CD4-positive, alpha-beta T cell treated with Interleukin-10 for 1 hour (primary cell): ENCODE measurements around the gene IFI27.
A peak's percentile ranks its signal among the peaks of the same experiment; 100 is the strongest.
"Not testable (repeated sequence)": the region's sequence is repeated elsewhere in the genome, so short reads cannot be mapped to it uniquely, and the experiment has no call there.

Experiments used
- DNase-seq: peaks from one replicate; pipeline ENCODE4 v3.0.0-alpha.2; 2020

Gene IFI27

DNA sequence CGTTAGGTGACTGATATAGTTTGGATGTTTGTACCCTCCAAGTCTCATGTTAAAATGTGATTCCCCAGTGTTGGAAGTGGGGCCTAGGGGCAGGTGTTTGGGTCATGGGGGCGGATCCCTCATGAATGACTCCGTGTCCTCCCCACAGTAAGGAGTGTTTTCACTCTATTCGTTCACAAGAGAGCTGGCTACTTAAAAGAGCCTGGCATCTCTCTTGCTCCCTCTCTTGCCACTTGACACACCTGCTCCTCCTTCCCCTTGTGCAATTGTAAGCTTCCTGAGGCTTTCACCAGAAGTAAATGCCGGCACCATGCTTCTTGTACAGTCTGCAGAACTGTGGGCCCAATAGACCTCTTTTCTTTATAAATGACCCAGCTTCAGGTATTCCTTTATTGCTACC lies 16.3 kb downstream of the IFI27 start:
- no peak for DNase-seq

DNA sequence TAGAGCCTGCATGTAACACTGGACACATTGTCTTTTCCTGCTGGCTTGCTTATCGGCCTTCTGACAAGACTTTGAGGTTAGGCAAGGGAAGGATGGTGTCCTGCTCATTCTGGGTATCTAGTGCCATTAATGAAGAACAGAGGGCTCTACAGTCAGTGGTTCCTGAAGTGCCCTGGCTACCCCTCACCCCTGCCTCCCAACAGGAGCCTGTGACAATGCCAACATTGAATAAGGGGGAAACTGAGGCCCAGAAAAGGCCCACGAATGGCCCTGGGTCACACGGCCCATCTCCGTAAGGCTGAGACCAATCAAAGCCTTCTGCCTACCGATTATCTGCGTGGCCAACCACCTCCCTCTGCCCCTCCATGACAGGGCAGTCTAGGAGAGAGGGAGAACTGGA lies 16.8 kb downstream of the IFI27 start:
- DNase-seq = no peak

DNA sequence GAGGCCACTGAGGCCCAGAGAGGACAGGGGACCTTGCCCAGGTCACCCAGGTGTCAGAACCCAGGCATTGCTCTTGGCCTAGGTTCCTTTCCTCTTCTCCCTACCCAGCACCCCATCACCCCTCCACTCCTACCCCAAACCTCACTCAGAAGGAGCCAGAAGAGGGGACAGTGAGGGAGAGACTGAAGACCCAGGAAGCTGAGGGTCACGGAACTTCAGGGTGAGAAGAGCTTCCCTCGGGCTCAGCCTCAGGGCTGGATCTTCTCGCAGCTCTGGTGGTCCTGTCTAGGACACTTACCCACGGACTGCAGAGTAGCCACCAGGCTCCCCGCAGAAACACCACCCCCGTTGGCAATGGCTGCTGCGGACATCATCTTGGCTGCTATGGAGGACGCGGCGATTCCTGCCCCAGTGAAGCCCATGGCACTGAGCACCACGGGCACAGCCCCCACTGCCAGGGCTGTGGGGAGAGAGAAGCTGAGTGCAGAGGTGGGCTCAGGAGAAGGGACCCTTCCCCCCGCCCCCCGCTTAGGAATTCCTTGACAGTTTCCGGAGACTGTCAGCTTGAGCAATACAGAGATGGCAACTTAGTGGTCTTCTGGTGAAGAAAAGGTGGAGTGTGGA lies 17.8 kb downstream of the IFI27 start:
- DNase-seq = no peak

DNA sequence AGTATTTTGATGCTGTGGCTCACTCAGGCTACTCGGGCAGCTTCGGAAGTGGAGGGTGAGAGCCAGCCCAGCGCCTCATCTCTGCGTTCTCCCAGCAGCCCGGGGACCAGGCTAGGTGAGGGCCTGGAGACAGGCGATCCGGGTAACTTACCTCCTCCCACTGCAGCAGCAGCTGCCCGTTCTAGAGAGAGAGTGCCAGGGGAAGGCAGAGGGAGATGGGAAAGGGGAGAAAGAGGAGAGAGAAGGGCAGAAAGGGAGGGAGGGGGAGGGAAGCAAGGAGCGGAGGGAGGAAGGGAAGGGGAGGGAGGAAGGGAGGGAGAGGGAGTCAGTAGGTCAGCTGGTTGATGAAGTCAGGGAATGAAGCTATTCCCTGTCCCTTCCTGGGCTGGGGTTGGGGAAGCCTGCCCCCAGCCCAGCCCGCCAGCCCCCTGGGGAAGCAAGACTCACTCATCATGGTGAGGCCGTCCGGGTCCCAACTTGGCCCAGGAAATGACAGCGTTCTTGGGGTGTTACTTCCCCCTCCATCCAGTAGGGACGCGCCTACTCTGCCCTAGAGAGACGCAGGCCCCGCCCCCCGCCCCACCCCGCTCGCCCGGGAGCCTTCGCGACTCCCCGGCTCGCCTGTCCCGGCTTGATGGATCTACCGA lies 18.7 kb downstream of the IFI27 start, which contains the start of gene IFI27L2:
Gene IFI27L2 (minus strand): TSS at position 494 of the 647 bp plus-strand sequence. CDS start 40 bp downstream, at position 454.
- peak; percentile 79 for DNase-seq

DNA sequence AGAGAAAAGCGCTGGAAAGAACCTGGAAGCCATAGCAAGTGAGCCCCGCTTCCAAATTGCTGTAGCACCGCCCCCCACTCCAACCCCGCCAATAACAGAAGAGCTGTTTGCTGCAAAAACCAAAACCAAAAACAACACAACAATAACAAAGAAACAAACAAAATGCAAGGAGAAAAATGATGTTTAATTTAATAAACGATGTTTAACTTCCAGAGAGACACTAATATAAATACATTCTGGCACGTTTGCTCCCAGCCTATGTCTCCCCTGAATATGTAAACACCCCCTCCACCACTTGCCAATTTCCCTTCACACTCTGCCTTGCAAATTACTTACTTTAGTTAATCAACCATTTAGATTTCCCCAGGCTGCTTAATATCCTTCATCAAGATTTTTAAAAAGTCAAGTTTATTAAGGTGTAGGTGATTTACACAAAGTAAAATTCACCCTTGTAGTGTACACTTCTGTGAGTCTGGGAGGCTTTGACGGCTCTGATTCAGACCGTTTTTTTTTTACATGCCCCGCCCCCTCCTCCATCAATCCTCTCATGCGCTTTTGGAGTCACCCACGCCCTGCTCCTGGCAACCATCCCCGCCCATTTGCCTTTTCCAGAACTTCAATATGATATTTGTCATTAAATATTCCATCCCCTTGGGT lies 19.4 kb downstream of the IFI27 start:
- peak; percentile 36 for DNase-seq

DNA sequence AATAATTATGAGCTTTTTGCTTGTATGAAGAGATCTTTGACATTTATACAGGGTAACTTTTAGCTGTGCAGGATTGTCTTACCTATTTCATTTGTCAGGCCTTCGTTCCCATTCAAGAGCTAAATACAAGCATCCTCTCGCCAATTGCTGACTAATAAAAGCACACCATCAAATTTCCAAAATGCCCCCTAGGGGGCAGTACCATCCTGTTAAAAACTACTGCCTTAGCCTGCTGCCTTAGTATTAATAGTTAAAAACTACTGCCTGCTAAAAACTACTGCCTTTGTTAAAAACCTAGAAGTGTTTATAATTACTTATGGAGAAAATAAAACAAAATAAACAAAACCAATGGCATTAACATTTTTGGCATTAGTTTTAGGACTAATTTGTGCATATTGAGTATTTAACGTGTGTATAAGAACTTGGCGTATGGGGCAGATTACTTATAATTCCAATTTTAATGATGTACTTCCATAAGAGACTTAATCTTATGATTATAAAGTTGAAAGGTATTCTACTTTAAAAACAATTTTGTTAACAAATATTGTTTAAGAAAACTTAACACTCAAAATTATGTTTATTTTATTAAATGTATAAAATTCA lies 21.9 kb downstream of the IFI27 start:
- DNase-seq = peak; percentile 84

DNA sequence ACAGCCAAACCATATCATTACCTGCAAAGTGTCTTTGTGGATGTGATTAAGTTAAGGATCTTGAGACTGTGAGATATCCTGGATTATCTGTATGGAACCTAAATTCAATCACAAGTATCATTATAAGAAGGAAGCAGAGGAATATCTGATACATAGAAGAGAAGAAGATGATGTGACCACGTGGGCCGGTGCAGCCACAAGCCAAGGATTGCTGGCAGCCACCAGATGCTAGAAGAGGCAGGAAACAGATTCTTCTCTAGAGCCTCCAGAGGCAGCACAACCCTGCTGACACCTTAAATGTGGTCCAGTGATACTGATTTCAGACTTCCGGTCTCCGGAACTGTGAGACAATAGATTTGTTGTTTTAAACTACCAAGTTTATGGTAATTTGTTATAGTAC lies 24.9 kb downstream of the IFI27 start:
- DNase-seq = no peak

DNA sequence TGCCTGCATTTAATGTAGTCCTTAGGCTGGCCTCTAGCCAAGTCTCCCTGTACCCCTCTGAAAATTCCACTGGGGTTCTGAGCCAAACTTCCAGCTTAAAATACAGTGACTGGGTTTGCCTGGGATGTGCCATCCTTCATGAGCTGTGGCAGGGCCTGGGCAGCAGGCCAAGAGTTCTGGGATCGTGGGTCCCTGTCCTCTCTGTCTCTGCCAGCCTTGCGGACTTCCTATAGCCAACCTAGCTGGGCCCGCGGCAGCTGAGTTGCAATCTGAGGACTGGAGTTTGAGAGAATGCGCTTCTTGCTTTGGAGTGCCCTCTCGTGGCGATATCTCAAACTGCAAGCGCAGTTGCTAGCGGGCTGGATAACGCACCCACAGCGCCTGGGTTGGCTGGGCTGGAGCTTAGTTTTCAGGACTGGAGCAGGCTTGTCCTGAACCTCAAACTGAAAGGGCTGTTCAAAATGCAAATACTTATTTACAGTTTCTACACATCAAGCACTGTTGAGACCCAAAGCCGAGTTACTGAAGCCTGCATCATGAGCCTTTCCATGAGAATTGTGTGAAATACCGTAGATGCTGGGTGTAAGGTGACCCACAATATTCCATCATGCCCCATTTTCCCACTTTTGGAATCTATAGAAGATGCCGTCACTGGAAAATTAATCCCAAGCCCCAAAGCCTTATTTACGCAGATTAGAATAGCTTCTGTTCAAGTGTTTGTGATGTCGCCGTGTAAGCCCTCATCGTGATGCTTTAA lies 26.2 kb downstream of the IFI27 start:
- DNase-seq = peak; percentile 87

DNA sequence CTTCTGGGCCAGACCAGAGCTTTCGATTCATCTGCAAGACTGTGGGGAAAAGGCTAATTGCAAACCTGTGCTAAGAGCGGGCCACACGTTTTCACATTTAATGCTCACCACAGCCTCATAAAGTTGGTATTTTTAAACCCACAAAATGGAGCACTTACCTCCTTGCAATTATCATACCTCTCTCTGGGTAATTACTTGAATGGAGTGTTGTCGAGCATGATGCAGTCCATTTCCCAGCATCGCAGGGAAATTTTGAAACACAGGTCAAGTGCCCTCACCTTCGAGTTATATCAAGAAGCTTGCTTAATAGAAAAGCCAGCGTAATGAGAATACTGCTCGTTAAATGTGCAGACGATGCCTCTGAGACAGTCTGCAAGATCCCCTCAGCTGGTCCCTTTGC lies 27.7 kb downstream of the IFI27 start:
- no peak for DNase-seq

DNA sequence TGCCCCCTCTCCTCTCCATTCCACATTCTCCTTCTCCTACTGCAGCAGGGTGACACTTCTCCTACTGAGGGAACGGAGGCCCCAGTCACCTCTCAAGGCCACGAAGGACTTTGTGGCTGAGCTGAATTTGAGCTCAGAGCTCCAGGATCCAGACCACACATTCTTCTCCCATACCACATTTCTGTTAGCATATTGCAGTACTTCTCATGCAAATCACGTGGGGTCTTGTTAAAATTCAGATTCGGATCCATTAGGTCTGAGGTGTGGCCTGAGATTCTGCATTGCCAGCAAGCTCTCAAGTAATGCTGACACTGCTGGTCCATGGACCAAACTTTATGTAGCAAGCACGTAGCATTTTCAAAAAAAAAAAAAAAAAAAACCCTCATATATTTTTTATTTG lies 28.5 kb downstream of the IFI27 start:
- no peak for DNase-seq

DNA sequence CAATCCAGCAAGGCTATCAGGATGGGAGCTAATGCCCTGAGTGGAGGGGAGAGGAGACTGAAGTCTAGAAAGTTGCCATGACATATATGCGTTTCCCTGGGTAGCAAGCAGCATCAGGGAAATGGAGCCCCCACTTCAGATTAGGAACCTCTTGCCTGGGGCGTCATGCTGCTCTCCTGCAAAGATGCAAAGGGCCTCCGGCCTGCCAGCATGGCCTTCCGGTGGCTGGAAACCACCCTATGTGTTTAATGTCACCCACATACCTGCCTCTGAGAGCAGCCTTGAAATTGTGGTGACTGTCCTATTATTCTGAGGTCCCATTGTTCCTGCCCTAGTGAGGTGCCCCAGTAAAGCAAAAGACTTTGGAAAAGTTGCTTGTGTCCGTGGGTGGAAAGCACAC lies 28.9 kb downstream of the IFI27 start:
- DNase-seq = no peak

DNA sequence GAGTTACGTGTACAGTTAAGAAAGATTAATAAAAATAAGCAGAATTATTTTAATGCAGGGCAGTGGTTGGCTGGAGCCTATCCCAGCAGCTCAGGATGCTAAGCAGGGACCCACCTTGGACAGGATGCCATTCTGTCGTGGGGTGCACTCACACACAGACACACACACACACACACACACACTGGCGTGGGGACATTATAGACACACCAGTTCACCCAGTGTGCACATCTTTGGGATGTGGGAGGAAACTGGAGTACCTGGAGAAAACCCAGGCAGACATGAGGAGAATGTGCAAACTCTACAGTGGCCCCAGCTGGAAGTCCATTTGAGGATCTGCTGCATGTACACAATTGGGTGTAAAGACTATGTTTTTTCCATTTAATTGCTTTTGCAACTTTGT lies 31.7 kb downstream of the IFI27 start:
- no peak for DNase-seq

DNA sequence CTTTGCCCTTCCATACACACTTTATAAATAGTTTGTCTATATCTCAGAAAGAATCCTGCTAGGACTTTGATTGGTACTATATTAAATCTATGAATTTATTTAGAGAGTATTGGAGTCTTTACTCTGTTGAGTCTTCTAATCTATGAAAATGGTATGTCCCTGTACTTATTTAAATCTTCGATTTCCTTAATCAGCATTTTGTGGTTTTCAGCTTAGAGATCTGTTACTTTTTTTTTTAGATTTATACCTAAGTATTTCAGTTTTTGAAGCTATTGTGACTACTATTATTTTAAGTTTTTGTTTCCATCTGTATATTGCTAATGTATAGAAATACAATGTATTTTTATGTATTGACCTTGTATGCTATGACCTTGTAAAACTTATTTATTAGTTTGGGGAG lies 32.3 kb downstream of the IFI27 start:
- no peak for DNase-seq

DNA sequence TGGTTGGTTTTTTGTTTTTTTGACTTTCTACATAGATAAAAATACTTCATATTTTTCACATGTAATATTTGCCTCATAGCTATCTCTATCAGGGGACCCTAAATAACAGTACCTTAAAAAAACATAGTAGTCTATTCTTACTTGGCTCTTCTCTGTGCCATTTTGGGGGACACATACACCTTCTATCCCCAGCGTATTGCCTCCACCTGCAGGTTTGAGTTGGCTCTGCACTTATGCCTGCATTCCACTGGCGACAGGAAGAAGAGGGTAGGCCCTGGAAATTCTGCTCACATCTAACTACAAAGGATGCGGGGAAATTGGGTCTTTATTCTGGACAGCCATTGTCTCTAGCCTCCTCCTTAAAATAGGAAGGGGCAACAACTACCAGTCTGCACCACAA lies 32.7 kb downstream of the IFI27 start:
- DNase-seq = no peak

DNA sequence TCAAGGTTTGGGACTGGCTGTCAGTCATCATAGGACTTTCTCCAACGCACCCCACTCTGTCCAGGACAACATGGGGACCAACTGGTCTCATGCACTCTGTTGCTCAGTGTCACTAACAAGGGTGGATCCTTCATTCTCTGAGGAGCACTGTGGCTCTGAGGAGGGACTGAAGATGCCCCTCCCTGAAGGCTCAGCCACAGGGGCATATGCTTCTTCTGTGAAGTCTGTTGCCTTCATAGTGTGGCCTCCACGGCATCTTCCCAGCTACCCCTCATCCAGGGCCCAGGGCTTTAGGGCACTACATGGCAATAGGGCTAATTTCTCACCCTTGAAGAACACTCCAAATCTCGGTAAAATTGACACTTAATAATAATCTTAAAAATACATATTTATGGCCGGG lies 33.2 kb downstream of the IFI27 start:
- DNase-seq = no peak

DNA sequence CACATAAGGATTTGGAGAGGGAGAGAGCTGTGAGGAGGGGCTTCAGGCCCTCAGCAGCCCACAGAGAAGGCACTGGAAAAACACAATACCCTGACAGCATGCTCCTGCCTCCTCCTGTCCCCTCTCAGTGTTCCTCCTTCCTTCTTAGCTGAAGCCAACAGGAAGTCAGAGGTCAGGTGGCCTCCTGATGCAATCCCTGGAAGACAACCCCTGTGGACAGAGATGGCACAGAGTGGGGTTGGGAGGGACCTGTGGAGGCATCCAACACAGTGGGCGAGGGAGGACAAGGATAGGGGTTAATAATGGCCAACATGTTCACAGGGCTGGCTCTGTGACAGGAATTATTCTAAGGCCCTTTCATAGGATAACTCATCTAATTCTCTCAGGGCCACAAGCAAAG lies 34.2 kb downstream of the IFI27 start:
- no peak for DNase-seq

DNA sequence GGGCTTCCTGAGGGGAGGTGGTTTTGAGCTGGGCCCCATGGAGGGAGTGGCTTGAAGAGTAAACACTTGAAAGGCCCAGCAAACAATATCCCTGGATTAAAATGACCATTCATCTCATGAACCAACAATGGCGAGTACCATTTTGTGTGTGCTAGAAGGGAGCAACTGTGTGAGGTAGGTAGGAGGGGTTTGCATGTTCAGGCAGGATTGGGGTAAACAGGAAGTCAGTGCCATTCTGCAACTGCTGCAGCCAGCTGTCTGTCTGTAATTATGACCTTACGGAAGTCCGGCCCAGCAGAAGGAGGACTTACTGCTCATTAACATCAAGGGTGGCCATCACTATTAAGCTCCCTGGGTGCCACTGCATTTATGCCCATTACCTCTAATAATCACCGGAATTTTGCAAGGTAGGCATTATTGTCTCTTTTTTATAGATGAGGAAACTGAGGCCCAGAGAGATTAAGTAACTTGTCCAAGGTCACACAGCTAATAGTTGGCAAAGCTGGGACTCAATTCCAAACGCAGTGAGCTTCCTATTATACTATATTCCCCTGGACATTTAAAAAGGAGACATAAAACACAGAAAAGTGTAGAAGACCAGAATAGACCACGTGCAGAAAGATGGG lies 35.5 kb downstream of the IFI27 start:
- no peak for DNase-seq

DNA sequence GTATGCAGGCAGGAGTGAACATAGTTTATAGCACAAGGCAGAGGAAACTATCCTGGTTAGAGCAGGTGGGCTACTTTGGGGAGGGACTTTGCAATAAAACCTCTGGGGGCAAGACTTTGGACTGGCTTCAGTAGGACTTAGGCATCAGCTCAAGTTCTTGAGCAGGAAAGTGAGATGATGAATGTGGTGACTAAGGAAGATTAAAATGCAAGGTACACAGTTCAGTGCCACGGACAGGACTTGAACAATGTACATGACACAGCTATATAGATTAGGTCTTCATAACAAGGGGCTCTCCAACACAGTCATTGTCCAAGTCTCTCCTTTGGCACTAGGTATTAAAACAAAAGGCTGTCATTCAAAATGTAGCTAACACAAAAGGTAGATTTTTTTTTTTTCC lies 42.1 kb downstream of the IFI27 start:
- no peak for DNase-seq

DNA sequence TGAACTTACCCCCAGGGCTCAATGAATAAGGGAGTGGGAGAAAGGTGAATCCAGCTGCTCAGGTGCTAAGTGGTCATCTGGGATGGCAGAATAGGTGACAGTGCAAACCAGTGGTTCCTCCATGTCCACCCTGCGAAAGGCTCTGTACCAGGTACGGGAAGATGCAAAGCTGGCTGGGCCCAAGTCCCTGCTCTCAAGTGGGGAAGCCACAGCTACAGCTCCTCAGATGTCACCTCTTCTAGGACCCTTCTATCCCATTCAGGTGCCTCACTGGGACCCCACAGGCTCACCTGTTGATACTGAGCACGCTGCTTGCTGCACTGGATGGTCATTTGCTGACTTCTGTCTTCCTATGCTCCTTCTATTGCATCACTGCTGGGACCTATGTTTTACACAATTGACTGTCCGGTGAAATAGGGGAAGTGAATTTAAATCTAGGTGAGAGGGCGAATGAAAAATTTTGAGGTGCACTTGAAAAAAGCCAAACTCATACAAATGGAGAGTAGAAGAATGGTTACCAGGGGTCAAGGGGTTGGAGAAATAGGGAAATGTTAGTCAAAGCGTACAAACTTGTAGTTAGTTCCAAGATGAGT lies 43.3 kb downstream of the IFI27 start:
- DNase-seq = no peak

DNA sequence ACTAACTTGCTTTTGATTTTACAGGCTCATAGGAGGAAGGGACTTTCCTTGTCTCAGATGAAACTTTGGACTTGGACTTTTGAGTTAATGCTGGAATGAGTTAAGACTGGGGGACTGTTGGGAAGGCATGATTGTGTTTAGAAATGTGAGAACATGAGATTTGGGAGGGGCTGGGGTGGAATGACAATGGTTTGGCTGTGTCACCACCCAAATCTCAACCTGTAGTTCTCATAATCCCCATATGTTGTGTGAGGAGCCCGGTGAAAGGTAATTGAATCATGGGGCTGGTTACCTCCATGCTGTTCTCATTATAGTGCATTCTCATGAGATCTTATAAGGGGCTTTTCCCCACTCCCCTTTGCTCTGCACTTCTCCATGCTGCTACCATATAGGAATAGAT lies 45.6 kb downstream of the IFI27 start:
- not testable (repeated sequence) for DNase-seq

DNA sequence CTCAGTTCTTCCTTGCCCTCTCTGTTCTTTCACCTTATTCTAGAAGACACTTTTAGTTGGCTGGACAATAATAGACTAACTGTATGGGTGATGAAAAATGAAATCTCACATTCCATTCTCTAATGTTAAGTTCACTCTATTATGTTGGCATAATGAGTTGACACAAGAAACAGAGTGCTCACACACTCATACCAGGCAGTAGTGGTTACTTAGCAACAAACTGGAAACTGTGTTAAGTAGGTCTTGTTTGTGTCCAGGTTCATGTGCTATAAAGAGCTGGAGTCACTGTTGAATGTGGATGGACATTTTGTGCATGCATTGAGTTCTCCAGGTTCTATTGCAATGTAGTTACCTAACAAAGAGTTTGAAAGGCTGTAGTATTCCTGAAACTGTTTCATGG lies 46.7 kb downstream of the IFI27 start:
- no peak for DNase-seq

DNA sequence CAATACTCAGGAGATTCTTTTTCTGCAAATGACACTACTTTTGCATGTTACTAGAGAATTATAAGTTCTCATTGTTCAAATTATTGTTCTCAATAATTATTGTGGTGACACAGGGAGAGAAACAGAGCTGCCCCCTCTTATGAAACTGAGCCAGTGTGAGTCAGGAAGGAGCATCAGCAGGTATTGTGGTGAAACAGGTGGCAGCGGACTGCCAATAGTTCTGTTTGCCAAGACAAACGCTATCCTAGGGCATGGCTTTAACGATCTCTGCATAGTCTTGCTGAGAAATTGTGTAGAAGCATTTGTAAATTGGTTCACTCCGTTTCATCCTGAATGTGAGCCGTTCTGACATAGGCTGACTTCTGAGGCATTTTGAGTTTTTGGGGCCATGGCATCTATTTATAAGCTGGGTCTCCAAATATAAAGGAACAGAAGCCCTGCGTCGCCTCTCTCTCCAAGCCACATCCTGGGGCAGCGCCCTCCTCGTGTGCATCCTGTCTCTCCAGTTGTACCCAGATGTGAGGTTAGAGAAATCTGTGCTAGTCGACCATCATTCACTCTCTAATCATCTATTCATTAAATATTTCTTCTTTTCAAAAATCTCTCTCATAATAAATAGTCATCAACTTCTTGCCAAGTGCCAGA lies 47.8 kb downstream of the IFI27 start:
- DNase-seq = peak; percentile 44
